GM19240 (cell line): Measurements from ENCODE around the gene KLHL41.
A peak's percentile ranks its signal among the peaks of the same experiment; 100 is the strongest.

Source experiments
- DNase-seq: peaks from one replicate; pipeline ENCODE4 v3.0.0; 2011; ENCODE audit warnings: low spot score; ENCODE audit not compliant: insufficient read length

Gene KLHL41

GRCh38 chr2:169509298-169509885, at the start of gene KLHL41:
KLHL41 (plus strand) TSS chr2:169509702; CDS start chr2:169509779, 77 bp downstream.
- DNase-seq: no peak

GRCh38 chr2:169461143-169461542, 48.4 kb upstream of the KLHL41 start:
- DNase-seq: no peak

GRCh38 chr2:169462896-169463695, 46.4 kb upstream of the KLHL41 start:
- no peak for DNase-seq

- DNase-seq: no peak
These were observed 45.0 kb upstream of the KLHL41 start for GRCh38 chr2:169464466-169464865.

GRCh38 chr2:169464882-169465281, 44.6 kb upstream of the KLHL41 start:
- no peak for DNase-seq

- DNase-seq: no peak
These were observed 40.7 kb upstream of the KLHL41 start for GRCh38 chr2:169468841-169469240.

- no peak for DNase-seq
These were observed 39.4 kb upstream of the KLHL41 start for GRCh38 chr2:169469952-169470572.

GRCh38 chr2:169472249-169472648, 37.3 kb upstream of the KLHL41 start:
- DNase-seq: no peak

GRCh38 chr2:169476459-169476858, 33.0 kb upstream of the KLHL41 start:
- no peak for DNase-seq

- no peak for DNase-seq
These were observed 31.2 kb upstream of the KLHL41 start for GRCh38 chr2:169478339-169478738.

- no peak for DNase-seq
These were observed 30.7 kb upstream of the KLHL41 start for GRCh38 chr2:169478745-169479256.

GRCh38 chr2:169479257-169480078, 30.0 kb upstream of the KLHL41 start, which contains the start of gene BBS5:
BBS5 (plus strand) TSS chr2:169479494; CDS start chr2:169479554, 60 bp downstream.
- peak; percentile 53 for DNase-seq

- DNase-seq: no peak
These were observed 29.4 kb upstream of the KLHL41 start for GRCh38 chr2:169480079-169480465.

- DNase-seq: no peak
These were observed 23.8 kb upstream of the KLHL41 start for GRCh38 chr2:169485650-169486138.

GRCh38 chr2:169486487-169486886, 23.0 kb upstream of the KLHL41 start:
- no peak for DNase-seq

- DNase-seq: no peak
These were observed 18.7 kb upstream of the KLHL41 start for GRCh38 chr2:169490834-169491233.

- no peak for DNase-seq
These were observed 18.1 kb upstream of the KLHL41 start for GRCh38 chr2:169491378-169491777.

- no peak for DNase-seq
These were observed 16.1 kb upstream of the KLHL41 start for GRCh38 chr2:169493360-169493759.

GRCh38 chr2:169495310-169495928, 14.1 kb upstream of the KLHL41 start:
- no peak for DNase-seq

GRCh38 chr2:169504651-169505050, 4.9 kb upstream of the KLHL41 start:
- DNase-seq: no peak

GRCh38 chr2:169507698-169508097, 1.8 kb upstream of the KLHL41 start:
- no peak for DNase-seq
